ENCODE results near the gene MAPK4. TPM values are rescaled to one million over a fixed set of nuclear protein-coding genes. Genes with fewer than 3 reads are reported as not detected.
"Not testable (repeated sequence)": the region's sequence is repeated elsewhere in the genome, so short reads cannot be mapped to it uniquely, and the experiment has no call there.

The MAPK4 gene
- total RNA-seq, 1 donor: not detected

DNA sequence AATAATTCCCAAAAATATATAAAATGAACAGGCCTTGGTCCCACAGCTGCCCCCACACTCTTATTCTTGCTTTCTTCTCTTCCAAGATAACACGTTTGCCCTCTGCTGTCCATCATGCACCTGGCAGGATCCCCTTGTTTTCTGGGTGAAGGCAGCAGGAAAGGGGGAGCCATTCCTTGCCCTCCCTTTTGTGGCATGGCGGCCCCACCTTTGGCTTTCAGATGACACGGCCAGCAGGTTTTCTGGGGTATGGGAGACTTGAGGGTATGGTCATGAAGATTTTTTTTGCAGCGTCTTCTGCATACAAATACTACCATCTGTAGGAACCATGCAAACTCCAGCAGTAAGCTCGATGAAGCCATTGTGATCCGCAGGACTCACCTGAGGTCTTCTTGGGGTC lies 118.8 kb downstream of the MAPK4 start:
- DNase-seq (ENCODE audit: low read depth in 2 of 3, low spot score in 2 of 3): no peak

DNA sequence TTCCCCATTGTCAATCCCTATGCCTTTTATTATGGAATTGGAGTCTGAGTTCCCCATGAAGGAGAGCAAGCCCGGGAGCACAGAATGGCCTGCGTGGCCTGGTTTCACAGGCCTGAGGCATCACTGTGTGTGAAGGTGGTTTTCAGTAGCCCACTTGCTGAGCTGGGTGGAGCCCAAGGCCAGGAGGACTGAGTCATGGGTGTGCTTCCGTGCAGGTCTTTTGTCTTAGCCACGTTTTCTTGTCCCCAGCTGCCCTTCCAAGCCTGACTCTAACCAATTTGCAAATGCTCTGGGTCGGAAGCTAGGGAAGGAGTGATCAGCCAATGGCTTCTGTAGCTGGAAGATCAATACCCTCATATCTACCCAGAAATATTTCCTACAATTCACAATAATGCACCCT lies 119.2 kb downstream of the MAPK4 start:
- DNase-seq (ENCODE audit: low read depth in 2 of 3, low spot score in 2 of 3): no peak

DNA sequence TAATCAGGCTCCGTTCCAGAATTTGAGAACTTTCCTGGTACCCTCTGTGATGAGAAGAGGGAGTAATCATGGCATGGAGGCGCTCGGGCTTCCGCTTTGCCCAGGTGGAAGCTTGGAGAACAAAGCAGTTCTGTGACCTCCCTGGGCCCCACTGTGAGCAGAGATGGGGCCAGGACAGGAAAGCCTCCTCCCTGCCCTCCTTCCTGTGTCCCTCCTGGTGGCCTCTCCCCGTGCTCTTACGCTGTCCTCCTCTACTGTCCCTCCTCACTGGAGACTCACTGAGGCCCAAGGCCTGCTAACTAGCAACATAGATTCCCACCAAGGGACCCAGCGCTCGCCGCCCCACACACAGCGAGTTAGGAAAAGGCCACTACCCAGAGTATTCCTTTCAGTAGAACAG lies 119.8 kb downstream of the MAPK4 start:
- no peak for DNase-seq (ENCODE audit: low read depth in 2 of 3, low spot score in 2 of 3)

DNA sequence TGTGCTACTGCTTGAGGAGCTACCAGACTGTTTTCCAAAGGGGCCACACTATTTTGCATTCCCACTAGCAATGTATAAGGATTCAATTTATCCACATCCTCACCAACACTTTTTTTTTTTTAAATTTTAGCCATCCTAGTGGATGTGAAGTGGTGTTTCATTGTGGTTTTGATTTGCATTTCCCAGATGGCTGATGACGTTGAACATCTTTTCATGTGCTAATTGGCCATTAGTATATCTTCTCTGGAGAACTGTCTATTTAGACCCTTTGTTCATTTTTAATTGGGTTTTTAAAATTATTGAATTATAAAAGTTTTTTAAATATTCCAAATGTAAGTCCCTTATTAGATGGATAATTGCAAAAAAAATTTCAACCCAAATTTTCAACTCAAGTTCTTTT lies 121.1 kb downstream of the MAPK4 start:
- DNase-seq (ENCODE audit: low read depth in 2 of 3, low spot score in 2 of 3): no peak

- DNase-seq (ENCODE audit: low read depth in 2 of 3, low spot score in 2 of 3): no peak
Observed at GRCh38 chr18:50682852-50683251, 123.0 kb downstream of the MAPK4 start.

DNA sequence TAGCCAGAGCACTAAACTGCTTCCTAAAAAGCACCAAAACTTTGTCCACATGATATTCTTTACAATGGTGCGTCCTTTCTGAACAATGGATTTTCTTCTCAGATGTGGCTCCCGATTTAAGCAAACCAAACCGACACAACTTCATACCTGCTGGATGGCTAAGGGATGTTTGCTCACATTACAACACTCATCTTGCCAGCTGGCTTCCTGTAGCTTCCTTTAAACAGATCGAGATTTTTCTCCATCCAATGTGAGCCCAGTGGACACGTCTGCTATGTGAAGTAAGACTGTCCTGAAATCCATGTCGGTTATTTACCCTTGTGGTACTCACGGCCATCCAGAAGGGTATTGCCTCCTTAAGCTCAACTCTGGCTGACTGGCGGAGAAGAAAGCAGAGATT lies 126.5 kb downstream of the MAPK4 start:
- DNase-seq (ENCODE audit: low read depth in 2 of 3, low spot score in 2 of 3): no peak

DNA sequence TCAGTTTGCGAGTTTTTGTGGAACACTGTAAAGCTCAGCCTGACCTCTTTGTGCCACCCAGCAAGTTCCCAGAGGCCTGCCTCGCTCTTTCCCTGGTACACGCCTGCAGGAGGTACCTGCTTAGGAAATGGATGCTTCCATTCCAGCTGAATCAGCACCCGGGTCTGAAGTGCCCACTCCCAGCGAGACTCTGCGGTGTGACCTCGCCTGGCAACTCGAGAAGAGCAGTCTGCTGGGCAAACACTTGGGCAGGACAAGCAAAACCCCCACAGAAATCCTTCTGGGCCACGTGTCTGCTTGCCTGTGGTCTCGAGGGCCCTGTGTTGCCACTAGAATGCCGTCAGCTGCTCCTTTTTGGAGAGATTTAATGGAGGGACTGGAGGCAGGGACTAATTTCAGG lies 127.6 kb downstream of the MAPK4 start:
- DNase-seq (ENCODE audit: low read depth in 2 of 3, low spot score in 2 of 3): no peak

GRCh38 chr18:50689578-50689977 lies 129.7 kb downstream of the MAPK4 start:
- no peak for DNase-seq (ENCODE audit: low read depth in 2 of 3, low spot score in 2 of 3)

GRCh38 chr18:50694147-50694546 lies 134.3 kb downstream of the MAPK4 start:
- no peak for DNase-seq (ENCODE audit: low read depth in 2 of 3, low spot score in 2 of 3)

DNA sequence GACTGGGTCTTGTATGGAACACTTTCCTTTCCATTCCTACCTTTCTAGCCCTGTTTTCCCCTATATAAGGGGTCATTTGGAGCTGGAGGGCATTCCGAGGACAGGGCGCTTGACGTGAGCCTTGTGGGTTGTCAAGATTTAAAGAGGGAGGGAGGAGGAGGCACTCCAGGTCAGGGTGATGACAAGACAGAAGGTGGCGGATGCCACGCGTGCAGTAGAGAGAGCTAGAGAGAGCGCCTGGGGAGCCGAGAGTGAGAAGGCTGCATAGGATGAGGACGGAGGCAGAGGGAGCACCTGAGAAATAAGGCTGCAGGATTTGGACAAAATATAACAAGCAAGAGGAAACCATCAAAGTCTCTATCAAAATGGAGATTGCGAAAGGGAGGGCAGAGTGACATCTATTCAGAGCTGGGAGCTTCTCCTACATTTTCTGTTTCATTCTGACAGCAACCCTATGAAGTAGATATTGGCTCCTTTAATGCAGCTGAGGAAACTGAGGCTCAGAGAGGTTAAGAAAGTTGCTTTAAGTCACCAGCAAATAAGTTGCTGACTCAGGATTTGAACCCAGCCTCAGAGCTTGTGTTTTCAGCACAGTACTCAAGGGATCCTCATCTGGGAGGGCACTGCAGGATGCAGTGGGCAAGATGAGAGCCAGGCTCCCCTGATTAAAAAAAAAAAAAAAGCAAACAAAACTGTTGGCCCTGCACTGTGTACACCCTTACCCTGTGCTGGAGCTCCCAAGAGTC lies 135.7 kb downstream of the MAPK4 start:
- no peak for DNase-seq (ENCODE audit: low read depth in 2 of 3, low spot score in 2 of 3)

DNA sequence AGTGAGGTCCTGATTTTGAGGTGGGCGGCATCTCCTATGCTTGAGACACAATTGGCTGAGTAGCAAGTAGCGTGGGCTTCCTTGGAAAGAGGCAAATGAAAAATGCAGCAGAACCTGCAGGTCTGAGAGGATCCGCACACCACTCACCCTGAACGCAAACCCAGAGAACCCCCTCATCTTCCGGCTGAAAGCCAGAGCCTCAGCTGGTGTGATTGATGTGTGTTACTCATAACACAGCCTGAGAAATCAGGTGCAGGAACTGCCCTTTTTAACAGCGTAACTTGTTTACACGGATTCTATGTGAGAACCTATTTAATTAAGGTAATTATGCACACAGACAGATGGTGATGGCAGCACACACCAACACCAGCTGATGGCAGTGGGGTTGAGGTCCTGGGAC lies 136.5 kb downstream of the MAPK4 start:
- no peak for DNase-seq (ENCODE audit: low read depth in 2 of 3, low spot score in 2 of 3)

- no peak for DNase-seq (ENCODE audit: low read depth in 2 of 3, low spot score in 2 of 3)
Observed at GRCh38 chr18:50696929-50697328, 137.0 kb downstream of the MAPK4 start.

DNA sequence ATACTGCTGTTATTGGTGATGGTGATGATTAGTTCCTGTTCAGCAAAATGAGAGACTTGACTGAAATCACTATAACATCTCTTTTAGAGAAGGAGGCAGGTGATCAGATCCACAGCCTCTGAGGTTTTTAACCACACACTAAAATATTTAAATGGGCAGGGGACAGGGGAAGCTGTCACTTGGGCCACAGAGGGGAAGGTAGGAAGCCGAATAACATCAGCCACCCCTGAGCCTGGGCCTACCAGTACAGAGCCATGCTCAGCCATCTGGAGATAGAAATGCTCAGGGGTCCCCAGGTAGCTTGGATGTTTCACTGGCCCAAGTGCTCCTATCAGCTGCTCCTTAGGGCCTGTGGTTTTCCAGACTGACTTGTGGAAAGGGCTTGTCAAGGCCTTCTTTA lies 137.6 kb downstream of the MAPK4 start:
- no peak for DNase-seq (ENCODE audit: low read depth in 2 of 3, low spot score in 2 of 3)

GRCh38 chr18:50700245-50701165 lies 140.6 kb downstream of the MAPK4 start:
- no peak for DNase-seq (ENCODE audit: low read depth in 2 of 3, low spot score in 2 of 3)

GRCh38 chr18:50704357-50704940 lies 144.6 kb downstream of the MAPK4 start:
- DNase-seq (ENCODE audit: low read depth in 2 of 3, low spot score in 2 of 3): no peak

- DNase-seq (ENCODE audit: low read depth in 2 of 3, low spot score in 2 of 3): no peak
Observed at GRCh38 chr18:50706199-50706598, 146.3 kb downstream of the MAPK4 start.

- no peak for DNase-seq (ENCODE audit: low read depth in 2 of 3, low spot score in 2 of 3)
Observed at GRCh38 chr18:50706651-50707050, 146.8 kb downstream of the MAPK4 start.

DNA sequence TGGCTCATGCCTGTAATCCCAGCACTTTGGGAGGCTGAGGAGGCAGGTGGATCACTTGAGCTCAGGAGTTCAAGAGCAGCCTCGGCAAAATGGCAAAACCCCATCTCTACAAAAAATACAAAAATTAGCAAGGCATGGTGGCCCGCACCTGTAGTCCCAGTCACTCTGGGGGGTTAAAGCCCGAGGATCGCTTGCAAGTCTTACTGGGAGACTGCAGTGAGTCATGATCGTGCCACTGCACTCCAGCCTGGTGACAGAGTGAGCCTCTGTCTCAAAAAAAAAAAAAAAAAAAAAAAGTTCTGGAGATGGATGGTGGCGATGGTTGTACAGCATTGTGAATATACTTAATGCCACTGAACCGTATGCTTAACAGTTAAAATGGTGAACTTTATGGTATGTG lies 147.4 kb downstream of the MAPK4 start:
- not testable (repeated sequence) for DNase-seq (ENCODE audit: low read depth in 2 of 3, low spot score in 2 of 3)

DNA sequence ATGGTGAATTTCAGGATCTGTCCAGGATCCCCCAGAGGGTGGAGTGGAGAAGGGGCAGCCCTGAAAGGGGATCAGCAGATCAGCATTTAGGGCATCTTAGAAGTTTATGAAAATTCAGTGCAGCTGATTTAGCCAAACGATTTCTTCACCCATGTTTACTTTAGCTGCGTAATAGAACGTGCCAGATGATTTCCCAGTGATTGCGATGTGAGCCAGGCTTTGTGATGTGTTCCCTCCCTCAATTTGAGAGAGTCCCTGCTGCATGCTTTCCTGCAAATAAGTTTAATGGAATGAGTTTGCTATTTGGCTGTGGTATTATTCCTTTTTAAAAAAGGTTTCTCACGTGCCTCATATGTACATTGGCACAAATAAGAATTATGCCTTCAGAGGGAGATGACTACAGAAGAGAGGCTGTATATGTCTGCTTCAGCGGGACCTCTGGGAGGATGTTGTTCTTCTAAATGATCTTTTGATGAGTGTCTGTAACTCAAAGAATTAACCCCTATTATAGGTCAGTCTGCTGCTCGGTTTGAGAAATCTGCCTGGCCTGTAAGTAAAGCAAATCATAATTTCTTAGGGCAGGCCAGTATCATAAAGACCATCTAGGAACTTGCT lies 148.1 kb downstream of the MAPK4 start:
- no peak for DNase-seq (ENCODE audit: low read depth in 2 of 3, low spot score in 2 of 3)

DNA sequence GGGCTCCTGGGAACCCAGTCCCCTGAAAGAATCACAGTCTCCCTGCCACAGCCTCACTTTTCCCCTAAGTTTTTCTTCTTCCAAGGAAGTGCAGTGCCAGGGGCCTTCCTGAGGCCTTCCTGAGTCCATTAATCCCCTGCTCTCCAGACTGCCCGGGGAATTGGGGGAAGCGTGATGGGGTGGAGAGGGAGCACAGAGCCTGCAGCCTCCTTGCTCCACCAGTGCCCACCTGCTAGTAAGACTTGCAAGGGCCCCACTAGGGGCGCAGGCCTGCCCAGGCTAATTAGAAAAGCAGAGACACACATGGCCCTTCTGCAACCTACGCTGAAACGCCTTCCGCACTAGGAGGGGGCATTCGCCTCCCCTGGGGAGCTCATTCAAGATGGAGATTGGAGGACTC lies 149.3 kb downstream of the MAPK4 start:
- no peak for DNase-seq (ENCODE audit: low read depth in 2 of 3, low spot score in 2 of 3)

DNA sequence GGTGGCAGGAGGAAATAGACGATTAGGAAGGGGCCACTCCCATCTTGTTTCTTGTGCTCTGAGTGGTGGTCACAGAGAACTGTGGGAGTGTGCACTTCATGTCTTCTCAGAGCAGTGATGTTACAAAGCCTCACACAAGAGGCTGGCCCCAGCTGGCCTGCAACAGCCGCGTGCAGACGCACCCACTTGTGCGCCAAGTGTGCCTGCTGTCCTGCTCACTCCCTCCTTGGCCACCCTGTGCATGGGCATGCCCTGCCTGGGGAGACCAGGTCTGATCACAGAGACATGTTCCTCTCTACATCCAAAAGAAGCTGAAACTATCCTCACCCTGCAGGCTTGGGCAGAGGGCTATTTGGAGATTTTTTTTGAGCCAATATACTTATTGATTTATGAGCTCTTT lies 151.5 kb downstream of the MAPK4 start:
- no peak for DNase-seq (ENCODE audit: low read depth in 2 of 3, low spot score in 2 of 3)
